HepG2 (cell line): ENCODE results near the gene STMN3. TPM values are rescaled to one million over a fixed set of nuclear protein-coding genes. Genes with fewer than 3 reads are reported as not detected.

Experiments used
- ATRX ChIP-seq: sonication (generic); formaldehyde crosslinking; IDR thresholded peaks from 2 replicates; pipeline ENCODE4 v1.4.0; 2020; ENCODE audit warnings: missing genetic modification reagents, borderline replicate concordance
- FOSL2 ChIP-seq: sonication (generic); formaldehyde crosslinking; IDR thresholded peaks from 2 replicates; pipeline ENCODE4 v1.4.0; 2020; ENCODE audit warnings: missing genetic modification reagents
- HMG20B ChIP-seq: conservative IDR thresholded peaks from 2 replicates; pipeline ENCODE4 v1.6.1; 2016; ENCODE audit warnings: missing genetic modification reagents, missing compliant biosample characterization
- HNF4G ChIP-seq, 2 experiments: sonication (generic) in 1 of 2; formaldehyde crosslinking in 1 of 2; IDR thresholded peaks; 2 replicates each; pipeline versions ENCODE4 v1.4.0 to v1.6.1; 2011 to 2020; ENCODE audit warnings: borderline replicate concordance in 2 of 2, low read depth in 2 of 2, mild to moderate bottlenecking in 2 of 2, low read length in 1 of 2, missing genetic modification reagents in 1 of 2, moderate library complexity in 1 of 2
- MEIS1 ChIP-seq: sonication (generic); formaldehyde crosslinking; IDR thresholded peaks from 2 replicates; pipeline ENCODE4 v1.9.0; 2021; ENCODE audit warnings: mild to moderate bottlenecking, missing genetic modification reagents, moderate library complexity, borderline replicate concordance
- NFE2 ChIP-seq: sonication (generic); formaldehyde crosslinking; IDR thresholded peaks from 2 replicates; pipeline ENCODE4 v1.4.0; 2020; ENCODE audit warnings: missing genetic modification reagents
- NRL ChIP-seq: sonication (generic); formaldehyde crosslinking; IDR thresholded peaks from 2 replicates; pipeline ENCODE4 v1.5.0; 2020; ENCODE audit warnings: missing genetic modification reagents, mild to moderate bottlenecking, moderate library complexity, borderline replicate concordance
- RARA ChIP-seq: IDR thresholded peaks from 2 replicates; pipeline ENCODE4 v1.6.1; 2016; ENCODE audit warnings: missing genetic modification reagents, missing compliant biosample characterization
- WIZ ChIP-seq: sonication (generic); formaldehyde crosslinking; IDR thresholded peaks from 2 replicates; pipeline ENCODE4 v1.5.1; 2020; ENCODE audit warnings: mild to moderate bottlenecking, missing genetic modification reagents
- YEATS4 ChIP-seq: sonication (generic); formaldehyde crosslinking; IDR thresholded peaks from 2 replicates; pipeline ENCODE4 v1.4.0; 2020; ENCODE audit warnings: missing genetic modification reagents, borderline replicate concordance
- ZBTB38 ChIP-seq: sonication (generic); formaldehyde crosslinking; IDR thresholded peaks from 2 replicates; pipeline ENCODE4 v1.5.1; 2020; ENCODE audit warnings: mild to moderate bottlenecking, missing genetic modification reagents
- ZFP90 ChIP-seq: sonication (generic); formaldehyde crosslinking; IDR thresholded peaks from 2 replicates; pipeline ENCODE4 v1.8.0; 2022; ENCODE audit warnings: missing genetic modification reagents, mild to moderate bottlenecking, inconsistent platforms, borderline replicate concordance
- ZNF234 ChIP-seq: sonication (generic); formaldehyde crosslinking; conservative IDR thresholded peaks from 2 replicates; pipeline ENCODE4 v1.5.1; 2020; ENCODE audit warnings: mild to moderate bottlenecking, missing genetic modification reagents
- ZNF253 ChIP-seq: sonication (generic); formaldehyde crosslinking; IDR thresholded peaks from 2 replicates; pipeline ENCODE4 v1.8.0; 2022; ENCODE audit warnings: mild to moderate bottlenecking, missing genetic modification reagents, borderline replicate concordance
- ZNF839 ChIP-seq: sonication (generic); formaldehyde crosslinking; IDR thresholded peaks from 2 replicates; pipeline ENCODE4 v1.4.0; 2020; ENCODE audit warnings: missing genetic modification reagents, mild to moderate bottlenecking, borderline replicate concordance
- polyA plus RNA-seq, 8 experiments: library from polyadenylated mRNA; depleted of rRNA in 3 of 8; stranded (reverse) in 7 of 8; unstranded in 1 of 8; fragments of >200 nt; fragmentation: Illumina TruSeq in 4 of 8; extraction: Trizol in 4 of 8; gene quantifications; 2 replicates each; pipeline versions ENCODE4 v1.2.1 to v1.2.3, GENCODE V29; 2011 to 2016; ENCODE audit warnings: low read depth in 4 of 8, missing spikeins in 1 of 8, mixed read lengths in 1 of 8; ENCODE audit not compliant: insufficient read depth in 1 of 8
- total RNA-seq, 5 experiments: library from RNA; depleted of rRNA; stranded (reverse); fragments of >200 nt; fragmentation: Illumina TruSeq; extraction: Trizol; gene quantifications; 2 replicates each; pipeline ENCODE4 v1.2.3, GENCODE V29; 2016; ENCODE audit warnings: low read depth in 1 of 5
- TF ChIP-seq, protein P1 (sequence below), 2 experiments: fragments of 450-650 bp in 1 of 2; sonication (generic) in 1 of 2; formaldehyde crosslinking; IDR thresholded peaks; 2 replicates each; pipeline versions ENCODE4 v1.5.0 to v1.8.0; 2020 to 2022; ENCODE audit warnings: mild to moderate bottlenecking in 1 of 2, missing genetic modification reagents in 1 of 2
- TF ChIP-seq, protein P2 (sequence below): IDR thresholded peaks from 2 replicates; pipeline ENCODE4 v1.6.1; 2016; ENCODE audit warnings: missing compliant biosample characterization, missing genetic modification reagents, borderline replicate concordance
- TF ChIP-seq, protein P3 (sequence below): sonication (generic); formaldehyde crosslinking; IDR thresholded peaks from 2 replicates; pipeline ENCODE4 v1.4.0; 2020; ENCODE audit warnings: missing genetic modification reagents
- TF ChIP-seq, protein P4 (sequence below): sonication (generic); formaldehyde crosslinking; IDR thresholded peaks from 2 replicates; pipeline ENCODE4 v1.8.1; 2022; ENCODE audit warnings: low read depth, mild to moderate bottlenecking, missing genetic modification reagents
- TF ChIP-seq, protein P5 (sequence below): IDR thresholded peaks from 2 replicates; pipeline ENCODE4 v1.6.1; 2012; ENCODE audit warnings: inconsistent platforms

The STMN3 gene
- total and polyA plus RNA-seq, 2 of the 13 experiments (the other 11 are each of a cell fraction or from before 2014, with no cell fraction given): 21.0 to 48.3 TPM

DNA sequence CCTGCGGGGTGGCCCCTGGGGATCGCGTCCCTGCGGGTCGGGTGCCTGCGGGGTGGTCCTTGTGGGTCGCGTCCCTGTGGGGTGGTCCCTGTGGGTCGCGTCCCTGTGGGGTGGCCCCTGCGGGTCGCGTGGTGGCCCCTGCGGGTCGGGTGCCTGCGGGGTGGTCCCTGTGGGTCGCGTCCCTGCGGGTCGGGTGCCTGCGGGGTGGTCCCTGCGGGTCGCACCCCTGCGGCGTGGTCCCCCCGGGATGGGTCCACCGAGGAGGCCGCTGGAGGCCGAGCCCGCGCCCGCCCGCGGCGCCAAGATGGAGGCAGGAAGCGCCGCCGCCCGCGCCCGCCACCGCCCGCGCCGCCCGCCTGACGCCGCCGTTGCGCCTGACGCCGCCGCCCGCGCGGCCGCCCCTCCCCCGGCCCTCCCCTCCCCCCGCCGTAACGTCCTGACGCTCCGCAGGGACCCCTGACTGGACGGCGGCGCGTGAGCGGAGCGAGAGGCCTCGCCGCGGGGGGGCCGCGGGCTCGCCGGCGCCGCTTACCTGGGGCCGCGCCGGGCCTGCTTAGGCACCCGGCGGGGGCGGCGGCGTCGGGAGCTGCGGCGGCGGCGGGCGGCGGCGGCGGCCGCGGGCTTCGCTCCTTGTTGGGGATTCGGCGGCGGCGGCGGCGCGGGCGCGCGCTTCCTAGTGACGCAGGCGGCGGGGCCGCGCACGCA lies 26.6 kb downstream of the STMN3 start, which contains the start of gene GMEB2 (continued):
- 0 out of 2 replicates have a peak, but pooled peaks have one; percentile 73 for TF ChIP-seq ZNF234 (CRISPR knock-in tag)
- TF ChIP-seq ZNF253 (CRISPR knock-in tag): peak; percentile 52; the same call in 1 of the 2 replicates
- TF ChIP-seq FOSL2 (CRISPR knock-in tag): 0 out of 2 replicates have a peak, but pooled peaks have one; percentile 18
- no peak for TF ChIP-seq HMG20B (CRISPR knock-in tag)
- TF ChIP-seq, protein P1, sequence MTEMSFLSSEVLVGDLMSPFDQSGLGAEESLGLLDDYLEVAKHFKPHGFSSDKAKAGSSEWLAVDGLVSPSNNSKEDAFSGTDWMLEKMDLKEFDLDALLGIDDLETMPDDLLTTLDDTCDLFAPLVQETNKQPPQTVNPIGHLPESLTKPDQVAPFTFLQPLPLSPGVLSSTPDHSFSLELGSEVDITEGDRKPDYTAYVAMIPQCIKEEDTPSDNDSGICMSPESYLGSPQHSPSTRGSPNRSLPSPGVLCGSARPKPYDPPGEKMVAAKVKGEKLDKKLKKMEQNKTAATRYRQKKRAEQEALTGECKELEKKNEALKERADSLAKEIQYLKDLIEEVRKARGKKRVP (CRISPR knock-in tag; IDR thresholded peaks at IDR 0.05): no peak
- no peak for TF ChIP-seq ATRX
- TF ChIP-seq NRL (CRISPR knock-in tag): 0 out of 2 replicates have a peak, but pooled peaks have one; percentile 75
- TF ChIP-seq, protein P2, sequence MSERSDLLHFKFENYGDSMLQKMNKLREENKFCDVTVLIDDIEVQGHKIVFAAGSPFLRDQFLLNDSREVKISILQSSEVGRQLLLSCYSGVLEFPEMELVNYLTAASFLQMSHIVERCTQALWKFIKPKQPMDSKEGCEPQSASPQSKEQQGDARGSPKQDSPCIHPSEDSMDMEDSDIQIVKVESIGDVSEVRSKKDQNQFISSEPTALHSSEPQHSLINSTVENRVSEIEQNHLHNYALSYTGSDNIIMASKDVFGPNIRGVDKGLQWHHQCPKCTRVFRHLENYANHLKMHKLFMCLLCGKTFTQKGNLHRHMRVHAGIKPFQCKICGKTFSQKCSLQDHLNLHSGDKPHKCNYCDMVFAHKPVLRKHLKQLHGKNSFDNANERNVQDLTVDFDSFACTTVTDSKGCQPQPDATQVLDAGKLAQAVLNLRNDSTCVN: no peak
- TF ChIP-seq YEATS4 (CRISPR knock-in tag): peak; percentile 85
- no peak; the same call in 1 of the 2 replicates for TF ChIP-seq WIZ (CRISPR knock-in tag)
- TF ChIP-seq, protein P3, sequence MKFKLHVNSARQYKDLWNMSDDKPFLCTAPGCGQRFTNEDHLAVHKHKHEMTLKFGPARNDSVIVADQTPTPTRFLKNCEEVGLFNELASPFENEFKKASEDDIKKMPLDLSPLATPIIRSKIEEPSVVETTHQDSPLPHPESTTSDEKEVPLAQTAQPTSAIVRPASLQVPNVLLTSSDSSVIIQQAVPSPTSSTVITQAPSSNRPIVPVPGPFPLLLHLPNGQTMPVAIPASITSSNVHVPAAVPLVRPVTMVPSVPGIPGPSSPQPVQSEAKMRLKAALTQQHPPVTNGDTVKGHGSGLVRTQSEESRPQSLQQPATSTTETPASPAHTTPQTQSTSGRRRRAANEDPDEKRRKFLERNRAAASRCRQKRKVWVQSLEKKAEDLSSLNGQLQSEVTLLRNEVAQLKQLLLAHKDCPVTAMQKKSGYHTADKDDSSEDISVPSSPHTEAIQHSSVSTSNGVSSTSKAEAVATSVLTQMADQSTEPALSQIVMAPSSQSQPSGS (CRISPR knock-in tag): peak; percentile 63
- no peak for TF ChIP-seq ZNF839 (CRISPR knock-in tag)
- no peak for TF ChIP-seq MEIS1 (CRISPR knock-in tag)
- peak; percentile 58; the same call in 1 of the 2 replicates for TF ChIP-seq ZBTB38 (CRISPR knock-in tag)
- TF ChIP-seq, protein P4, sequence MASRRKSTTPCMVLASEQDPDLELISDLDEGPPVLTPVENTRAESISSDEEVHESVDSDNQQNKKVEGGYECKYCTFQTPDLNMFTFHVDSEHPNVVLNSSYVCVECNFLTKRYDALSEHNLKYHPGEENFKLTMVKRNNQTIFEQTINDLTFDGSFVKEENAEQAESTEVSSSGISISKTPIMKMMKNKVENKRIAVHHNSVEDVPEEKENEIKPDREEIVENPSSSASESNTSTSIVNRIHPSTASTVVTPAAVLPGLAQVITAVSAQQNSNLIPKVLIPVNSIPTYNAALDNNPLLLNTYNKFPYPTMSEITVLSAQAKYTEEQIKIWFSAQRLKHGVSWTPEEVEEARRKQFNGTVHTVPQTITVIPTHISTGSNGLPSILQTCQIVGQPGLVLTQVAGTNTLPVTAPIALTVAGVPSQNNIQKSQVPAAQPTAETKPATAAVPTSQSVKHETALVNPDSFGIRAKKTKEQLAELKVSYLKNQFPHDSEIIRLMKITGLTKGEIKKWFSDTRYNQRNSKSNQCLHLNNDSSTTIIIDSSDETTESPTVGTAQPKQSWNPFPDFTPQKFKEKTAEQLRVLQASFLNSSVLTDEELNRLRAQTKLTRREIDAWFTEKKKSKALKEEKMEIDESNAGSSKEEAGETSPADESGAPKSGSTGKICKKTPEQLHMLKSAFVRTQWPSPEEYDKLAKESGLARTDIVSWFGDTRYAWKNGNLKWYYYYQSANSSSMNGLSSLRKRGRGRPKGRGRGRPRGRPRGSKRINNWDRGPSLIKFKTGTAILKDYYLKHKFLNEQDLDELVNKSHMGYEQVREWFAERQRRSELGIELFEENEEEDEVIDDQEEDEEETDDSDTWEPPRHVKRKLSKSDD (CRISPR knock-in tag): no peak; the same call in 1 of the 2 replicates
- TF ChIP-seq ZFP90 (CRISPR knock-in tag): peak; percentile 85
- TF ChIP-seq, protein P5, sequence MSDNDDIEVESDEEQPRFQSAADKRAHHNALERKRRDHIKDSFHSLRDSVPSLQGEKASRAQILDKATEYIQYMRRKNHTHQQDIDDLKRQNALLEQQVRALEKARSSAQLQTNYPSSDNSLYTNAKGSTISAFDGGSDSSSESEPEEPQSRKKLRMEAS: peak; percentile 57; the same call in 1 of the 2 replicates
- TF ChIP-seq RARA (CRISPR knock-in tag): peak; percentile 42
- TF ChIP-seq HNF4G (IDR thresholded peaks at IDR 0.05; ENCODE audit: borderline replicate concordance, low read depth, low read length): no peak
- no peak for TF ChIP-seq HNF4G (CRISPR knock-in tag; IDR thresholded peaks at IDR 0.05; ENCODE audit: borderline replicate concordance, low read depth)
- no peak for TF ChIP-seq NFE2 (CRISPR knock-in tag)
